ENCODE measurements around the gene AMACR. TPM values are rescaled to one million over a fixed set of nuclear protein-coding genes. Genes with fewer than 3 reads are reported as not detected.

Gene AMACR
- polyA plus RNA-seq (ENCODE audit: insufficient read length in 4 of 4), result 100 to 1,000 TPM in 1 of 4 donors, 10 to 100 TPM in 3; 86.9 to 113 (median 90.0) TPM

DNA sequence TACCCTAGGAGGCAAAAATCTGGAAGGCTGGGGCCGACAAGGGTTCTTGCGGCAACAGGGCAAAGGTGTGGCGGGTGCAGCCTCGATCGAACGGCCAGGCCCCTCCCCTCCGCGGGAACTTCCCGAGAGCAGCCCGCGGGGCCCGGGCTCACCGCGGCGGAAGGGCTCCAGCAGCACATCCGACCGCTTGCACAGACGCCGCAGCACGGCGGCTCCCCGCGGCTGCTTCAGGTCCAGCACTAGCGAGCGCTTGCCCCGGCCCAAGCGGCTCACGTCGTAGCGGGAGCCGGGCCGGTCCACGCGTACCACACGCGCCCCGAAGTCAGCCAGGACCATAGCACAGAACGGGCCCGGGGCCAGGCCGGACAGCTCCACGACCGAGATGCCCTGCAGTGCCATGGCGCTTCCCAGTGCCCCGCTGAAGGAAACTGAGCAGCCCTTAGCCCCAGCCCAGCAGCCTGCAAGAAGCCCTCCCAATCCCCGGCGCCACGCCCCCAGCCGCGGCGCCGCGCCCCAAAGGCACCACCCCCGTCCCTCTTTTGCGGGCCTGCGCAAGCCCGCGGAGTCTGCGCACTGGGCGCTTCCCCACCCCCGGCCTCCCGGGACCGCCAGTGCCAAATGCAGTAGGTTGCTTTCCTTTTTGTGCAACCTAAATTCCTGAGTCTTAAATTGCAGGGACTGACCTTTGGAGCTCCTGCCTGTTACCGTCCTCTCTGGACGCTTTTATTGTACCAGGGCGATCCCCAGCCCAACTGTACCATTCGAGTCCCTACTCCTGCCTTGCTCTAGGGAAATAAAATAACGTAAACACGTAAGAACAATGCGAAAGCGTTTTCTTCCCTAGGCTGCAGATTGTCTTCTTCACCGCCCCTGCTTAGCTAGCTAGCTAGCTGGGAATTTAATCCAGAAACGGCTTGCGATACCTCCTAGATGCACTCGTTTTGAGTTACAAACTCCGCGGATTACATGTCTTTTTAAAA lies at the start of gene AMACR:
AMACR (minus strand) TSS at position 430 of the 980 bp plus-strand sequence; CDS start at position 399, 31 bp downstream.
- DNase-seq (ENCODE audit: low read depth in 4 of 4, low spot score in 3 of 4), result peak; percentile 89 to 95 (median 92)

DNA sequence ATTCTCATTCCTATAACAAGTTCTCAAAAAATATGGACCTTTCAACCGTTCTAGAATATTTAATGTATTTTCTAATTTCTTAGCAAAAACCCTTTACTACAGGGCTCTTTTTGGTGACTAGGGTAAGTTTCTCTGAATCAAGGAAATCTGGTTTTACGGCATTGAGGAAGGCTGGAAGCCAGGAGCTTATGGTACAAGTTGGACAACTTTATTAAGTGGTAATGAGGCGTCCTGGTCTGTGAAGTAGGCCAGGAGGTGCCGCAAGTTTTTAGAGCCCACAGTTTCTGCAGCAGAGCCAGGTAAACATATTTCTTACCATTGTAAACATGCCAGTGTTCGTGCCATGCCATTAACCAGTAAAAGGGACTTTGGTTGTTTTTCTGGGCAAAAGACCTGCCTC lies 49.7 kb upstream of the AMACR start:
- DNase-seq (ENCODE audit: low read depth in 4 of 4, low spot score in 3 of 4), result no peak

DNA sequence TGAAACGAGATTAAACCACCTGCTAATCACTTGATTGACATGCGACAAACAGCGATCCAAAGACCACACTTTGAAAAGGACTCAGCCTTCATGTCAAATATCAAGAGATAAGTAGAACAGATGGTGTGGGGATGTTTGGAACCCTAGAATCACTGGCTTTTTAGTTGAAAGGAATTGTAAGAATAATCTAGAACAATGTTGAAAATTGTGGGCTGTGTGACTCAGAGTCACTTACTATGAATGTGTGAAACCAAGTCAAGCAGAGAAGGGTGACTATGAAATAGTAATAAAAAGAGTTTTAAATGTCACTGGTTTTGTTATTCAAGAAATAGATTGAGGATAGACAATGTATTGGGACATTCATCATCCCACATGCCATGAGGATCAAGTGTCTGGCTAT lies 49.3 kb upstream of the AMACR start:
- DNase-seq (ENCODE audit: low read depth in 4 of 4, low spot score in 3 of 4), result no peak

DNA sequence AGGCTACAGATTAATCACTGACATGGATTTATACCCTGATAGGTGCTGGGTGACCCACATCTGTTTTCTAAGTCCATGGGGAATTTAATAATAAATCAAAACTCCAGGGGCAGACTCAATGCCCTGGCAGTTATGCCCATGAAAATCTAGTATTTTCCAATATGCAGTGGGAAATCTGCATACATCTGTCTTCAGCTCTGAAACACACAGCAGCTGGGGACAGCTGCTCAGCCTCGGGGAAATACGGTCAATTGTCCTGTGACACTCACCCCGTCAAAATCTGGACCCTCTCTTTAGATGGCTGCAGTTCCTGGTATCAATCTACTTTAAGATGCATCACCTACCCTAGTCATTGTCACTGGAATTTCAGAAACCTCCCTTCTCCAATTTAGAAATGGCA lies 47.8 kb upstream of the AMACR start:
- DNase-seq (ENCODE audit: low read depth in 4 of 4, low spot score in 3 of 4), result no peak

DNA sequence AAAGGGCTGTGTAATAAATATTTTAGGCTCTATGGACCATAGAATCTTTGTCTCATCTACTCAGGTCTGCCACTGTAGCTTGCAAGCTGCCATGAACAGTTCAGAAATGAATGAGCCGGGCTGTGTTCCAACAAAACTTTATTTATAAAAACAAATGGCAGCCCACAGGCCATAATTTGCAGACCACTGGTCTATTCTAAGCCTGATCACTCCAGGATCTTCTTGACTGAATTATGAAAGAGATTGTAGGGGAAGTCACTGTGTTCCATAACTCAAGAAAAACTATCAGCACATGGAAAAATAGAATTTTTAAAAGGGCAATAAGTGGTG lies 46.5 kb upstream of the AMACR start:
- DNase-seq (ENCODE audit: low read depth in 4 of 4, low spot score in 3 of 4), result no peak

DNA sequence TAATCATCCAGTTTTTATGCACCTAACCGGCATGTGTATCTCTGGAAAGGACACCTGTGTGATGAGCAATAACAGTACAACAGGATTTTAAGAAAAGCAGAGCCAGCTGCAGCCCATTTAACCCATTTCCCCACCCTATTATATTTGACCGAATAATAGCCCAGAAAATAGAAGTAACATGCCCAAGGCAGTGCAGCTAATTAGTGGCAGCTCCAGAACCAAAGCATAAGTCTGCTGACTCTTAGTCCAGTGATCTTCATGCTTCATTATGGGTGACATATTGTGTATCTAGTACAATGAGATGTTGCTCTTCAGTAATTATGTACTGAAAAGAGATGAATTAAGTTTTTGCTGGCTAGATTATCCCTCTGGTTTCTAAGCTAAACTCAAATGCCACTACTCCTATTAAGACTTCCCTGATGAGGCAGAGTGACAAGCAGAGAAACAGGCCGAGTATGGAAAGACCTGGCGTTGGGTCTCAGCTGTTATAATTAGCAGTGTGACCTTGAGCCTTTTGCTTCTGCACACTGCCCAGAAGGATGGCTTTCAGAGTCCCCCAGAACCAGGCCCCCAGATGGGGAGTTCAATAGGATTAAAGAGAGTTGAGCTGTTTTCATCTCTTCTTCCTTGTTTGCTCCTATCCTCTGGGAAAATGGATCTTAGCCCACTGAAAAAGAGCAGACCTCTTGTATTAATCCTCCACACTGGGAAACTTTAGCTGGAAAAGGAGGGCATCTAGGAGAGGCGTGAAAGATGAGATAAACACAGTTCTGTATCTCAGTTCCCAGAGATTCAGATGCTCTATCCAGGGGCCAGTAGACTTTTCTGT lies 45.9 kb upstream of the AMACR start:
- DNase-seq (ENCODE audit: low read depth in 4 of 4, low spot score in 3 of 4), result no peak

DNA sequence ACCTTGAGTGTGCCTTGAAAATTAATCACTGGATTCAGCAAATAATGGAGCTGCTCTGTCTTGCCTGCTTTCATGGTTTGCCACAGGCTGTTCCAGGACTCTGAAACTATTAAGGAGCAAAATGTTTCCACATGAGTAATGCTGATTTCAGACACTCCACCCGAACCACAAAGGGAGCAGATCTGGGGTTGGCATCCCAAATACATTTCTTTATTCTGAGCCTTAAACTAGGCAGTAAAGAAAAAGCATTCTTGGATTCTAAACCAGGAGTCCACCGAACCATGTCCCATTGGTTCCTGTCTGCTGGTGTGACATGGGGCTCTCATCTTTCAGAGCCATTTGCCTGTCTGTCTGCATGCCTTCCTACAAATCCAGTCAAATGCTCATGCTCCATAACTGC lies 45.3 kb upstream of the AMACR start:
- DNase-seq (ENCODE audit: low read depth in 4 of 4, low spot score in 3 of 4), result no peak

DNA sequence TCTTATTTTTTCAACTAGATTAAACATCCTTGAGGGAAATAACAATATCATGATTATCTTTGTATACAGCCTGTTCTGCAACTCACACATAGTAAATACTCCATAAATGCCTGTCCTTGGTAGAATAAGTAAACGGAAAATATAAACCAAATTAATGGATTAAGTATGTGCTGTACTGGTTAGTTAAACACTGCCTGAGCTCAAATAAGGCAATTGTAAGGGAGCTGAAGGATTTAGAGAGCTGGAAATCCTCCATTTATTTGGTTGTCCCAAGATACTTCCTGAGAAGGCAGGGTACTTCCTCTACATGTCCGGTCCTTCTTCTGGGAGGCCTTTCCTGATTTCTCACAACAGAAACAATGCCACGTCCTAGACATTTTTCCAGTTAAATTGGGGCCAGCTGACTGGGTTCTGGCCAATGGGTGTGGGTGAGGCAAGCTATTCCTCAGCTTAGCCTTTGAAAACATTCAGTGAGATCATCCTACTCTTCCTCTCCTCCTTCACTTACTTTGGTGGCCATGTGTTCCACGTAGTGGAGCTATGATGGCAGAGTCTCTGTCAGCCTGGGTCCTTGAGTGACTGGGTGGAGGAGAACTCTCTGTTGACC lies 43.6 kb upstream of the AMACR start:
- DNase-seq (ENCODE audit: low read depth in 4 of 4, low spot score in 3 of 4), result no peak

DNA sequence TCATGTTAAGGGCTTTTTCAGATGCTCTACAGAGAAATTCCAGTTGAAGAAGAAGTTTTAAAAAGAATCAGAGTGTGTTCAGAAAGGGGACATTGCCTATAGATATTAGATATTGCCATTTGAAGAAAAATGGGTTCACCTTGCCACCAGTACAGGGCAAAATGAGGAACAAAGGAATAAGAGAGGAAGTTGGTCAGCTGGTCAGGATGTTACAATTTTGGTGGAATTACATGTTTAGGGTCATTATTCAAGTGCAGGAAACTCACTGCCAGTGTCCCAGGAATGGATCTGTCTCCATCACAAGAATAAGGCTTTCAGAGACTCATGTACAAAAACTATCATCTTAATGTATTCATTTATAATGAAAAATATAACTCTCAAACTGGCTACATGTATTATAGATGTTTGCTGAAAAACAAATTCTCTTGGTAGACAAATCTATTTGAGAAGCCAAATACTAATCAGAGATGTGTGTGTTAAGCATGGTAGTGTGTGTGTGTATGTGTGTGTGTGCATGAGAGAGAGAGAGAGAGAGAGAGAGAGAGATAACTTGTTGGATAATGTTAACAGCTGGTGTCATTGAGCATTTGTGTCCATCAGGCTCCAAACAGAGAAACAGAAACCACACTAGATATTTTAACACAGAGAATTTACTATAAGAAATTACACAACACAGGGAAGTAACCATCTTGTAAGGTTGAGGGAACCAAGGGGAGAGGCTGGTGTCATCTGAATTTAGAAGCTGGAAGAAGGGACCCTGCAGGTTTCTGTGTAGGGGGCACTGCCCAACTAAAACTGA lies 40.1 kb upstream of the AMACR start:
- no peak for DNase-seq (ENCODE audit: low read depth in 4 of 4, low spot score in 3 of 4)

DNA sequence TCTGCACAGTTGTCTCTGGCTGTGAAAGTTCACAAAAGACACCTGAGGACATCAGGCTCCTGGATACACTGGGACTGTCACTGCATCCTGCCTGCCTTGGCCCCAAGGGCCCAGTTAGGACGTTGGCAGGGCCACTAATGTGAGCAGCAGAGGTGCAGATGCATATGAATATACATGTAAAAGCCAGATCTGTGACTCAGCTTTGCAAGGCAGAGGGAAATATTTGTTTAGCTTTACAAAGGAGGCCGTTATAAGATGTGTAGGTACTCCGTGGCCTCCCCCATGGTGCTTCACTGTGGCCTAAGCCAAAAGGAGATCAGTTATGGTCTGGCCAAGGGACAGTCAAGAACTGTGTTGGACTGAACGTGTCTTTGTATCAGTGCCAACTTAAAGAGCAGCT lies 39.3 kb upstream of the AMACR start:
- no peak for DNase-seq (ENCODE audit: low read depth in 4 of 4, low spot score in 3 of 4)

DNA sequence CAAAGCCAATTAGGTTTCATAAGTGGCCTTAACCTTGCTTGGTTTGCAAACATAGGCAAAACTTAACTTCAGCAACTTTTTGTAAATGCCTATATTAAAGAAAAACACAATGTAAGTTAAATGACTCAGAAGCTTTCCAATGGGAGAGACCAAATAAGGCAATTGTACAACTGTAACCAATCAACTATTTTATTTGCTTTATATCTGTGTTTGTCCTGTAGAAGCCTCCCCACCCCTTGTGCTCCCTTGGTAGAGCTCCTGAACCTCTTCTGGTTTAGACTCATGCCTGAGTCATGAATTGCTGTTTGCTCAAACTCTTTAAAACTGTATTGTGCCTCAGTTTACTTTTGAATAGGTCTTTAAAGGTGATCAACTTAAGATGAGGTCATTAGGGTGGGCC lies 38.1 kb upstream of the AMACR start:
- no peak for DNase-seq (ENCODE audit: low read depth in 4 of 4, low spot score in 3 of 4)

DNA sequence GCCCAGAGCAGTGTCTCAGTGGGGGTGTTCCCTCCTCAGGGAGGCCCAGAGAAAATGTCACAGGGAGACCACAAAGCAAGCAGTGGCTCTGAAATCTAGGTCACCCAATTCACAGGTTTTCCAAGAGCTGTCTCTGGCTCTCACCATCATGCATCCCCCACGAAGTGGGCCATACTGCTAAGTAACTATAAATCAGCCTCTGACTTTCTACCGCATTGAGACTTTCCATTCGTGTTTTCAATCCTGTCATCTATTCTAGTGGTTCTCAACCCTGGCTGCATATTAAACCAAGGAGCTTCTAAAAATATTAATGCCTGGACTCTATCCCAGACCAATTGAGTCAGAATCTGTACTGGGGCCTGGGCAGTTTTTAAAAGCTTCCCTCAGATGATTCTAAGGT lies 37.2 kb upstream of the AMACR start:
- DNase-seq (ENCODE audit: low read depth in 4 of 4, low spot score in 3 of 4), result no peak

DNA sequence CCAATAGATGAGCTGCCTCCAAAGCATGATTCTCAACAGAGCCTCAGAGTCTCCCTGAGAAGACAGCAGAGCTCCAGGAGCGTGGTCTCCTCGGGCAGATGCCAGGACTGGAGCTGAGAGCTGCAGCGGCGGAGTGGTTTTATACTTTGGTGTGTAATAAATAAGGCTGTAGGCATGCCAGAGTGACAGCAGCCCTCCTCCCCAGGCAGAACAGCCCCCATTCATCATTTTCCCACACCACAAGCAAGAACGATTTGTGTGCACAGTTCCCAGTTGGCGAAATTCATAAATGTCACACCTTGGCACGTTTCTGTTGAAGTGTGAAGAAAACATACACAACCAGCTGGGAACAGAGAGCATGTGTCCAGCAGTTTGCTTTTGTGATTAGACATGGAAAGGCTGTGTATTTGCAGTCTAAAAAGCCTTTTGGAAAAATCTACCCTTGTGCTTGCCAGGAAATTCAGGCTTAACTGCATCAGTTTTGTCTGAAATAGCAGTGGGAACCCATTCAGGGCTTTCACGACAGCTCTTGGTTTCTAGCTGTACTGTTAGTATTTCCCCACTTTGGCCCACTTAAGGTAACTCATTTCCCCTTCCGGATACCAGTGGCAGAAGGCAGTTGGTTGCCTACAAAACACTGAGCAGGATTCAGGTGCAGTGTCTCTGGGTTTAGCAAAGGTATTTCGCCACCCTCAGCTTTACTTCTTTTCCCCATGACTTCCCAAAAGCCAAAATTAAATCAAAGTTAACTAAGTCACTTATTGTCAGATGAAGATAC lies 35.4 kb upstream of the AMACR start, which contains the start of gene C1QTNF3:
C1QTNF3 (minus strand) TSS at position 115 of the 778 bp plus-strand sequence; CDS start at position 27, 88 bp downstream.
- peak in 2 of 4 donors; percentile 25 to 28 for DNase-seq (ENCODE audit: low read depth in 4 of 4, low spot score in 3 of 4)

DNA sequence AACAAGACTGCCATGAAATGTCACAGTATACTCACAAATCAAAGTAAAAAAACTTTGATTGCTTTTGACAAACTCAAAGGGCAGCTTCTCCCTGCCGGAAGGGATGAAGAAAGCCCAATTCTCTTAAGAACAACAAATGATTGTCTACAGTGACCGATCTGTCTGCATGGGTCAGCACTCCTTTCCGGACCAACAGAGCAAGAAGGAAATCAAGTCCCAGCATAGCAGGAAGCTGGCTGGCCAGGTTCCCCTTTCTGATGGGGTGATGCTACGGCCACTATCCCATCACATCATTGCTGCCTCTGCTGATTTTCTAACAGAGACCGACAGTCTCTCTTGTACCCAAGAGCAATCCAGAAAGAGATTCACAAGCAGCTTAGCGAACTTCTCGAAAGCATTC lies 34.5 kb upstream of the AMACR start:
- peak in 3 of 4 donors; percentile 27 to 55 (median 51) for DNase-seq (ENCODE audit: low read depth in 4 of 4, low spot score in 3 of 4)

DNA sequence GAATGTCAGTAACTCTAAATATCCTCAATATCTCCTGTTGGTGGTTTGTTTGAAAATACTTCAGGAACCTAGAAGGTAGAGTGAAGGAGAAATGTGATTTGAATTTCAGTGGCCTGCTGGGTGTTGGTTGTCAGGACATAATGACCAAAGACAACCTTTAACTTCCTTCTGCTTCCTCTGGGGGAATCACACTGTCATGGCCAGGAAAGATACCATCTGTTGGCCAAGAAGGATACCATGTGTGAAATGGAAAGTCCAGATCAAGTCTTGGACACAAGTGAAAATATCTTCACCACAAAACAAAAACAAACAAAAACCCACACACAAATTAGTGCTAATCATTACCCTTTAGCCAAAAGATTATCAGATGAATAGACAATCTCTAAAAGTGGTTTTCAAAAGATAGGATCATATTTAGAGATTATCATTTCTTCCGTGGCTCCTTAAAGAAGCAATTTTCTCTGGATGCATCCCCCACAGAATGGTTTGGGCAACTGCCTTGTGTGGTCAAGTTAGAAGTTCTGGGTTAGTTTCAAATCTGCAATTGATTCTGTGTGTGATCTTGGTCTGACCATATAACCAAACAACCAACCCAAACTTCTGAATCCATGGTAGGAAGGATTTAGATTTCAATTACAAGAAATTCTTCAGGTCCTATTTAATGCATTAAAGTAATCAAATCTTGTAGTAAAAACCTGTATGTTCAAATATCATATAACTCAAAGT lies 33.6 kb upstream of the AMACR start:
- DNase-seq (ENCODE audit: low read depth in 4 of 4, low spot score in 3 of 4), result no peak

DNA sequence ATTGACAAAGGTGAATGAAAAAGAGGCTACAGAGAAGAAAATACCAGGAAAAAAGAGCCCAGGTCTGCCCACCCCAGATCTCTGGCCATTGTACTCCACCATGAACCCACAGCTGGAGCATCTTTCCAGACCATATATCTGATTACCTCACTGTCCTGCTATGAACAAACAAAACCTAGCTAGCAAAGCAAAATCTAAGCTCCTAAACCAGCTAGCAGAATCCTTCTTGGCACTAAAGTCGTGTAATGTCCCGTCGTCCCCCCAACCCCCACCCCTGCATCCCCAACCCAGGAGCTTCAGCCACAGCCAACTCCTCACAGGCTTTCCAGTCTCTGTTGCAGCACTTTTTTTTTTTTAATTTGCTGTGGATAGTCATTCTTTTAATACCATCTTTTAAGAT lies 32.6 kb upstream of the AMACR start:
- no peak for DNase-seq (ENCODE audit: low read depth in 4 of 4, low spot score in 3 of 4)

DNA sequence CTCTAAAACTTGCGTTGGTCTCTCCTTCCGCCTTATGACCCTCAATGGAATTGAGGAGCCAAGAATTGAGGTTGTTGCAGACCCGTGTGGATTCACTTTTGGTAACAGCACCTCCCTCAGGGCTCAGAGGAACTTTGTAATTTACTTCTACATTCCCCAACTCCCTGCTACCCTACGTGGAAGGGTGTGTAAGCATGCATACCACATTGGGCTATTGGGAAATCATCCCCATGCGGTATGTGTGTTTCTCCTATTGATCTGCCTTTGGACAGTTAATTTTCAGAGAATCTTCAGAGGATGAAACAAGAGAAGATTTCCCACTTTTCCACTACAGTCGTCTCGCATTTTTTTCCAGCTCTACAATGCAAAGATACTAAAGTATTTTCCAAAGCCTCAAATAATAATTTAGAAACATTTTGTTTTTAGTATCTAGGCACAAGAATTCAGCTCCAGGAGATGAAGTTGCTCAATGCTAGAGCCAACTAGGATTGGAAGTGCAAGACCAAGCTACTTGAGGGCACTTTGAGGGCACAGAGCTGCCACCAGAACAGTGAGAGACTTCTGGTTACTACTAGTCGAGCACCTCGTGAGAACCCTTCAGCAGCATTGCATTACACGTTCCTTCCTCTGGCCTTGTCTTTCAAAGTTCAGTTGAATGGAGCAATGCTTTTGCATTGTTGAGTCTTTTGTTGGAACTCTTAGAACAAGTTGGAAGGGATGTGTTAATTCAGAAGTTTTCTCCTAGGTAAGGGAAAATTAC lies 31.7 kb upstream of the AMACR start:
- no peak for DNase-seq (ENCODE audit: low read depth in 4 of 4, low spot score in 3 of 4)

DNA sequence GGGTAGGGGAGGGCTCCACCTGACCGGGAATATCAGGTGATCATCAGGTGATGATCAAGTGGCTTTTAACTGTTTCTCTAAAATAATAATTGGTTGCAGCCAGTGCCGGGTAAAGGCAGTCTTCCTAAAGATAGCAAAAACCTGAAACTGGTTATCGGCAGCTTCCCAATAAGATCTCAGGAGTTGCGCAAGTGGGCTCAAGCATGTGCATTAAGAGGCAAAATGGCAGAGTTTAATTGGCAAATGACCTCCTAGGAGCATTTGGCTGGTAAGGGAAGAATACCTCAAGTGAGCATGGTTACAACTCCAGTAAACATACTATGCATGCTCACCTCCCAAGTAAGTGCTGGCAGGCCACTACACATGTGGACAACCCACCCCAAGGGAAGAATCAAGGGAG lies 31.0 kb upstream of the AMACR start:
- DNase-seq (ENCODE audit: low read depth in 4 of 4, low spot score in 3 of 4), result no peak

Data from right renal pelvis (tissue), 4 donors.